Muscle layer of colon (tissue), 2 donors: ENCODE results near the gene TGM5.
"Not testable (repeated sequence)": the region's sequence is repeated elsewhere in the genome, so short reads cannot be mapped to it uniquely, and the experiment has no call there.

Source experiments
- H3K27ac ChIP-seq: one replicate; pipeline ENCODE4 v1.7.0; 2013; ENCODE audit warnings: low read depth, mild to moderate bottlenecking, low read length, moderate library complexity
- H3K27me3 ChIP-seq, 2 donors: one replicate each; pipeline ENCODE4 v1.7.0; 2013; ENCODE audit warnings: low read length in 2 of 2, mild to moderate bottlenecking in 2 of 2; ENCODE audit not compliant: insufficient read depth in 2 of 2, control insufficient read depth in 1 of 2
- H3K36me3 ChIP-seq: one replicate; pipeline ENCODE4 v1.7.0; 2013; ENCODE audit warnings: mild to moderate bottlenecking, low read length; ENCODE audit not compliant: insufficient read depth
- H3K4me1 ChIP-seq: one replicate; pipeline ENCODE4 v1.7.0; 2013; ENCODE audit warnings: mild to moderate bottlenecking, low read length; ENCODE audit not compliant: insufficient read depth
- H3K4me3 ChIP-seq, 2 donors: one replicate each; pipeline ENCODE4 v1.7.0; 2013; ENCODE audit warnings: low read length in 2 of 2, low read depth in 1 of 2, mild to moderate bottlenecking in 1 of 2, moderate library complexity in 1 of 2
- H3K9ac ChIP-seq: one replicate; pipeline ENCODE4 v1.7.0; 2013; ENCODE audit warnings: low read length
- H3K9me3 ChIP-seq: one replicate; pipeline ENCODE4 v1.7.0; 2013; ENCODE audit warnings: mild to moderate bottlenecking, low read length
- donor health status: abdominal sarcoma.
- donor health status: Adenocarcinoma of cecum.

Gene TGM5

GRCh38 chr15:43210807-43211206 is 55.9 kb downstream of the TGM5 start:
- Histone ChIP-seq H3K9me3 (no peaks in the 10 kb centered on the region), H3K27me3 (peaks cover 0 to 8% of the 10 kb centered on the region in 2 donors), H3K36me3 (no peaks in the 10 kb centered on the region), H3K4me1 (no peaks in the 10 kb centered on the region), H3K4me3 (no peak overlapping the region), H3K27ac (no peak overlapping the region), H3K9ac (no peak overlapping the region)

- Histone ChIP-seq H3K27me3 (peaks cover 0 to 8% of the 10 kb centered on the region in 2 donors), H3K9ac (no peak overlapping the region), H3K4me1 (no peaks in the 10 kb centered on the region), H3K4me3 (no peak overlapping the region), H3K9me3 (no peaks in the 10 kb centered on the region), H3K36me3 (no peaks in the 10 kb centered on the region), H3K27ac (no peak overlapping the region)
Observed at GRCh38 chr15:43210172-43210745, 56.5 kb downstream of the TGM5 start.

- Histone ChIP-seq H3K9ac (no peak overlapping the region), H3K4me3 (no peak overlapping the region), H3K27ac (no peak overlapping the region), H3K27me3 (peaks cover 0 to 8% of the 10 kb centered on the region in 2 donors), H3K36me3 (no peaks in the 10 kb centered on the region), H3K4me1 (no peaks in the 10 kb centered on the region), H3K9me3 (no peaks in the 10 kb centered on the region)
Observed at GRCh38 chr15:43209059-43209824, 57.5 kb downstream of the TGM5 start.

GRCh38 chr15:43208052-43209002 is 58.4 kb downstream of the TGM5 start:
- H3K4me3 ChIP-seq: no peak overlapping the region
- no peak overlapping the region for H3K9ac ChIP-seq
- H3K27ac ChIP-seq: no peak overlapping the region
- no peaks in the 10 kb centered on the region for H3K9me3 ChIP-seq
- no peaks in the 10 kb centered on the region for H3K36me3 ChIP-seq
- peaks cover 0 to 8% of the 10 kb centered on the region in 2 donors for H3K27me3 ChIP-seq
- H3K4me1 ChIP-seq: no peaks in the 10 kb centered on the region

- Histone ChIP-seq H3K27ac (no peak overlapping the region), H3K27me3 (peaks cover 0 to 8% of the 10 kb centered on the region in 2 donors), H3K9ac (no peak overlapping the region), H3K36me3 (no peaks in the 10 kb centered on the region), H3K4me1 (no peaks in the 10 kb centered on the region), H3K4me3 (no peak overlapping the region), H3K9me3 (no peaks in the 10 kb centered on the region)
Observed at GRCh38 chr15:43207024-43207423, 59.7 kb downstream of the TGM5 start.

GRCh38 chr15:43206054-43206453 is 60.7 kb downstream of the TGM5 start:
- H3K9ac ChIP-seq: no peak overlapping the region
- H3K9me3 ChIP-seq: no peaks in the 10 kb centered on the region
- H3K4me1 ChIP-seq: no peaks in the 10 kb centered on the region
- H3K4me3 ChIP-seq: no peak overlapping the region
- peaks cover 0 to 8% of the 10 kb centered on the region in 2 donors for H3K27me3 ChIP-seq
- H3K27ac ChIP-seq: no peak overlapping the region
- no peaks in the 10 kb centered on the region for H3K36me3 ChIP-seq

GRCh38 chr15:43204016-43204901 is 62.5 kb downstream of the TGM5 start:
- Histone ChIP-seq H3K4me3 (no peak overlapping the region), H3K4me1 (no peaks in the 10 kb centered on the region), H3K27ac (no peak overlapping the region), H3K9ac (no peak overlapping the region), H3K27me3 (peaks cover 0 to 8% of the 10 kb centered on the region in 2 donors), H3K36me3 (no peaks in the 10 kb centered on the region), H3K9me3 (no peaks in the 10 kb centered on the region)

GRCh38 chr15:43199945-43200488 is 66.7 kb downstream of the TGM5 start:
- no peaks in the 10 kb centered on the region for H3K4me1 ChIP-seq
- H3K9me3 ChIP-seq: no peaks in the 10 kb centered on the region
- H3K27ac ChIP-seq: no peak overlapping the region
- H3K27me3 ChIP-seq: no peaks in the 10 kb centered on the region
- peaks cover 20% of the 10 kb centered on the region for H3K36me3 ChIP-seq
- H3K4me3 ChIP-seq: no peak overlapping the region
- H3K9ac ChIP-seq: no peak overlapping the region

GRCh38 chr15:43198992-43199391 is 67.7 kb downstream of the TGM5 start:
- H3K4me3 ChIP-seq: no peak overlapping the region
- no peaks in the 10 kb centered on the region for H3K9me3 ChIP-seq
- H3K4me1 ChIP-seq: no peaks in the 10 kb centered on the region
- no peak overlapping the region for H3K9ac ChIP-seq
- no peaks in the 10 kb centered on the region for H3K27me3 ChIP-seq
- peaks cover 28% of the 10 kb centered on the region for H3K36me3 ChIP-seq
- no peak overlapping the region for H3K27ac ChIP-seq

GRCh38 chr15:43198556-43198955 is 68.2 kb downstream of the TGM5 start:
- not testable (repeated sequence) for H3K27me3 ChIP-seq, H3K9me3 ChIP-seq, H3K4me3 ChIP-seq, H3K9ac ChIP-seq, H3K27ac ChIP-seq, H3K4me1 ChIP-seq
- H3K36me3 ChIP-seq: peaks cover 29% of the 10 kb centered on the region
